ENCODE measurements around the gene METTL23.

DNA sequence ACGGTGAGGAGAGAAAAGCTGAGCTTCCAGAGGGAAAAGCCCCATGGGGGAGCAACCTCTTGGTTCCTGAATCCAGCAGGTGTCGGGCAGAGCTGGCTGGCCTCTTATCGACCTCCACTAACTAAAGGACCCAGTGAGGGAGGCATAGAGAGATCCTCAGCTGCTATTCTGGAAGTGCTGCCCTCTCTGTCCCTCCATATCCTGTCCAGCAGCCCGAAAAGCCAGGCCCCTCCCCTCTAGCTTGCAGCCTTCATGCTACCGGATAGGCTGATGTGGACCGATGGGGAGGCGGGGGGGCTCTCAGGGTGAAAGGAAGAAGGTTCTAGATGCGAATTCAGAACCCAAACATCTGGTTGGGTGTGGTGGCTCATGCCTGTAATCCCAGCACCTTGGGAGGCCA lies 40.8 kb upstream of the METTL23 start:
- TF ChIP-seq CTCF (conservative IDR thresholded peaks at IDR 0.05; ENCODE audit: low read depth, low read length) (no peak), EZH2 (IDR thresholded peaks at IDR 0.05; ENCODE audit: low read length, unreplicated experiment) (no peak)
